GM11168 (cell line): ENCODE measurements around the gene PRSS56.
"Not testable (repeated sequence)": the region's sequence is repeated elsewhere in the genome, so short reads cannot be mapped to it uniquely, and the experiment has no call there.

ENCODE experiments used
- in situ Hi-C: fragments of 300-500 bp; cut with MboI; formaldehyde crosslinking; loops from one replicate; pipeline ENCODE4 v1.12.0; 2022; ENCODE audit warnings: low sequenced_read_pairs; ENCODE audit not compliant: unreplicated experiment

PRSS56 gene

DNA sequence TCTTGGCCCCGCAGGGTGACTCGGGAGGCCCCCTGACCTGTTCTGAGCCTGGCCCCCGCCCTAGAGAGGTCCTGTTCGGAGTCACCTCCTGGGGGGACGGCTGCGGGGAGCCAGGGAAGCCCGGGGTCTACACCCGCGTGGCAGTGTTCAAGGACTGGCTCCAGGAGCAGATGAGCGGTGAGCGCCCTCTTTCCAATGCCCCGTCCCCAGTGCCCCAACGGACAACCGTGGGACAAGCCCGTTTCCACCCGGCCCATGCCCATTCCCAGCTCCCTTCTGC lies 3.2 kb downstream of the PRSS56 start:
- in situ Hi-C loops = no loop called here

DNA sequence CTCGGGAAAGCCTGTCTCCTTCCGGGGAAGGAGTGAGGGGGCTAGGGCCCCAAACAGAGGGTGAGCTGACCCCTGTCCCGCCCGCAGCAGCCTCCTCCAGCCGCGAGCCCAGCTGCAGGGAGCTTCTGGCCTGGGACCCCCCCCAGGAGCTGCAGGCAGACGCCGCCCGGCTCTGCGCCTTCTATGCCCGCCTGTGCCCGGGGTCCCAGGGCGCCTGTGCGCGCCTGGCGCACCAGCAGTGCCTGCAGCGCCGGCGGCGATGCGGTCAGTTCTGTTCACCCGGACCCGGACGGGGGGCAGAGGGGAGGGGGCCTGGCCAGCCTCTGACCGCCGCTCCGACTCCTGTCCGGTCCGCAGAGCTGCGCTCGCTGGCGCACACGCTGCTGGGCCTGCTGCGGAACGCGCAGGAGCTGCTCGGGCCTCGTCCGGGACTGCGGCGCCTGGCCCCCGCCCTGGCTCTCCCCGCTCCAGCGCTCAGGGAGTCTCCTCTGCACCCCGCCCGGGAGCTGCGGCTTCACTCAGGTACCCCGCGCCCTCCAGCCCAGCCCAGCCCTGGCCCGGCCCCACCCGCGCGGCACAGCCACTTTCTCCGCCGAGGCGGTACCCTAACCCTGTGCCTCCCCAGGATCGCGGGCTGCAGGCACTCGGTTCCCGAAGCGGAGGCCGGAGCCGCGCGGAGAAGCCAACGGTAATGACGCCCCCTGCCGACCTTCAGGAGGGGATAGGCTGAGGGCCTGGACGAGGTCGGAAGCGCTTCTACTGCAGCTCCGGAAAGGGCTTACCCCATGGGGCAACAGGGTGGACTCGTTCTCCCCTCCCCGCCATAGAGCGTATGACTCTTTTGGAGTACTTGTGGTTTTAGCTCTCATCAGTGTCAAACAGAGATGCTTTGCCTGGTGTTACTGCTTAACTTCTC lies 3.8 kb downstream of the PRSS56 start:
- in situ Hi-C loops = no loop called here

DNA sequence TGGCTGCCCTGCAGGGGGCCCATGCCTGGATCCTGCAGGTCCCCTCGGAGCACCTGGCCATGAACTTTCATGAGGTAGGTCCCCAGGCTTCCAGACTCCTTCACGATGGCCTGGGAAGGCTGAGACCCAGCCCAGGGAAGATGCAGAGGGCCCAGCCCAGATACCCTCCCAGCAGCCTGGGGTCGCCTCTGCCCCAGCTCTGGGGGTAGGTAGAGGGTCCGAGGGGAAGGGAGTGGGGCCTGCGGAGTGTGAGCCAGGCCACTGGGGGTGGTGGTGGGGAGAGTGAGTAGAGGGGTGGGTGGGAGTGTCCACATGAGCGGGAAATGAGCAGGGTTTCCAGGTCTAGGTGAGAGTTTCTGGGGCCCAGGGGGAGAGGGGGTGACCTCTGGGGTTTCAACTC lies 4.6 kb downstream of the PRSS56 start:
- in situ Hi-C loops = no loop called here

DNA sequence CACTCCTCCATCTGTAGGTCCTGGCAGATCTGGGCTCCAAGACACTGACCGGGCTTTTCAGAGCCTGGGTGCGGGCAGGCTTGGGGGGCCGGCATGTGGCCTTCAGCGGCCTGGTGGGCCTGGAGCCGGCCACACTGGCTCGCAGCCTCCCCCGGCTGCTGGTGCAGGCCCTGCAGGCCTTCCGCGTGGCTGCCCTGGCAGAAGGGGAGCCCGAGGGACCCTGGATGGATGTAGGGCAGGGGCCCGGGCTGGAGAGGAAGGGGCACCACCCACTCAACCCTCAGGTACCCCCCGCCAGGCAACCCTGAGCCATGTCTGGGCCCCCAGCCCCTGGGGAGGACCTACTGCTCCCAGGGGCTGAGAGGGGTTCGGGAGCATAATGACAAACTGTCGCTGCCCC lies 5.0 kb downstream of the PRSS56 start:
- in situ Hi-C loops = no loop called here

DNA sequence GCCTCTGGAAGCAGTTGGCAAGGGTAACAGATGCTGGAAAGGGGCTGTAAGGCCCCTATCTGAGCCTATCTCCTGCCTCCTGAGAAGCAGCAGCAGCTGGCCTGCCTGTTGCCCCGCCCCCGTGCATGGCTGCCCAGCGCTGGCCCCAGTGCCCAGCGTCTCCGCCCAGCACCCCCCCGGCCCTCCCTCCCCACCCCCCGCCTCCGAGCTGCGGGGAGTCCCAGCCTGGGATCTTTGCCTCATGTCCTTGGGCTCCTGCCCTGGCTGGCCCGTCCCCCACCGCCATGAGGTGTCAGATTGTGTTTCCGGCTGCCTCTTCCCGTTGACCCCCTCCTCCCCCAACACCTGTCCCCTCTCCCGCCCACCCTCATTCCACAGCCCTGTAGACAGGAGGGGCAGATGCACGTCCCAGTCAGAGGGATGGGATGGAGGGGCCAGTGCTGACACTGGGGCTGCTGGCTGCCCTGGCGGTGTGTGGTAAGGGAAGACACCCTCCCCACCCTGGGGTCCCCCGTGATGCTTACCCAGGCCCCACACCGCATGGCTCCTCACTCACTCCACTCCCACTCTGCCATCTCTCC lies 5.7 kb downstream of the PRSS56 start, which contains the start of gene CHRND:
Gene CHRND, plus strand, starts transcription at position 370 of the 581 bp plus-strand sequence. Its CDS starts 56 bp downstream, at position 426.
- in situ Hi-C loops = no loop called here

DNA sequence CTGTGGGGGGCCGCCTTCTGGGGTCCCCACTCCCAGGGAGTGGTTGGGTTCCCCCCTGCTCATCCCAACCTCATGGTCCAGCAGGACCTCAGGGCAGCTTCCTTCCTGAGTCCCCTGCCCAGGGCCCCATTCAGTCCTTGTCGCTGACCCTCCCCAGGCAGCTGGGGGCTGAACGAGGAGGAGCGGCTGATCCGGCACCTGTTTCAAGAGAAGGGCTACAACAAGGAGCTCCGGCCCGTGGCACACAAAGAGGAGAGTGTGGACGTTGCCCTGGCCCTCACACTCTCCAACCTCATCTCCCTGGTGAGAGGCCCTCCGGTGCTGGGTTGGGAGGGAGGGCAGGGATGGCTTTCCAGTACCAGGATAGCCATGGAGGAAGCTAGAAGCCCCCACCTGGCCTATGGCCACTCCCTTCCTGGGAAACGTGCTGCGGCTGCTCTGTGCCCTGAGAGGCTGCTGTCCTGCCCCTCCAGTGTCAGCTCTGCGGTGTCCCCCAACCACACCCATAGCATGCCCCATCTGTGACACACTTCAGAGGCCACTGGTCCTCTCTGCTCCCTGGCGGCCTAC lies 6.3 kb downstream of the PRSS56 start:
- in situ Hi-C loops = no loop called here

DNA sequence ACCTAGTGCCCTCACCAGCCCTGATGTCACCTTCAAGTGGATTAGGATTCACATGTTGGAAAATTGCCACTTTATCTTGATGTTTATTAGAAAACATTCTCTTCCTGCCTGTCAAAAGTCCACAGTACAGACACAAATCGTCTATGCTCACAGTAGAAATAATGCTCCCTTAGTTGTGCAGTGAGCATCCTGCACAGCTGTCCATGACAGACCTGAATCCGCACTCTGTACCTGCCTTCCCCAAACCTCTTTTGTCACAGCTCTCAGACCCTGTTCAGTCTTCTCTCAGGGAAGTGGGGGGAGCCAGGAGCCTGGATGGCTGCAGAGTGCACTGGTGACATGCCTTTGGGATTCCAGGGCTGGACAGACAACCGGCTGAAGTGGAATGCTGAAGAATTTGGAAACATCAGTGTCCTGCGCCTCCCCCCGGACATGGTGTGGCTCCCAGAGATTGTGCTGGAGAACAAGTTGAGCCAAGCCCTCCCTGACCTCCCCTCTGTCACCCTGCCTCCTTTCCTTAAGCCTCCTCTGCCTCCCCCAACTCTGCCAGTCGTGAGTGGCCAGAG lies 7.8 kb downstream of the PRSS56 start:
- in situ Hi-C loops = no loop called here

DNA sequence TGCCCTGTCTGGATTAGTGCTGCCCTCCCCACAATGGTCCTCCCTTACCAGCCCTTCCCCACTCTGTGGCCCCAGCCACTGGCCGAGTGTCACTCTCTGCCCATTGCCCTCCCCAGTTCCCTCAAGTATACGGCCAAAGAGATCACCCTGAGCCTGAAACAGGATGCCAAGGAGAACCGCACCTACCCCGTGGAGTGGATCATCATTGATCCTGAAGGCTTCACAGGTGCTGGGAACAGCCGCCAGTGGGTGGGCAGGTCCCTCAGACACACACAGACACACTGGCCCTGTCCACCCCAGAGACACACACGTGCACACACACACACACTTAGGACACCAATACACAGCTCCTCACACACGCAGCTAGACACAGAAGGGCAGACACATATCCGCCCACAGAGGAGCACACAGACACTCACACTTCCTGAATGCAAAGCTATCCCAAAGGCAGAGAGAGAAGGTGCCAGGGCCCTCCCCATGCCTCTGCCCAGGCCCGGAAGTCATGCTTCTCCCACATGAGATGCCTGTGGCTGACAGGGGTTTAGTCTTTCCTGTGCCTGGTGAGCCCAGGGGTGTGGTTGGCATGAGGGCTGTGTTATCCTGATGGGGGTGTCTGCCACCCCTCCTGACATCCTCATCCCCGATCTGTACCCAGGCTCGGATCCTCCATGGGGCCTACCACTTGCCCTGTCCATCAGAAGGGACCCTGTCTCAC lies 8.7 kb downstream of the PRSS56 start:
- in situ Hi-C loops = no loop called here

DNA sequence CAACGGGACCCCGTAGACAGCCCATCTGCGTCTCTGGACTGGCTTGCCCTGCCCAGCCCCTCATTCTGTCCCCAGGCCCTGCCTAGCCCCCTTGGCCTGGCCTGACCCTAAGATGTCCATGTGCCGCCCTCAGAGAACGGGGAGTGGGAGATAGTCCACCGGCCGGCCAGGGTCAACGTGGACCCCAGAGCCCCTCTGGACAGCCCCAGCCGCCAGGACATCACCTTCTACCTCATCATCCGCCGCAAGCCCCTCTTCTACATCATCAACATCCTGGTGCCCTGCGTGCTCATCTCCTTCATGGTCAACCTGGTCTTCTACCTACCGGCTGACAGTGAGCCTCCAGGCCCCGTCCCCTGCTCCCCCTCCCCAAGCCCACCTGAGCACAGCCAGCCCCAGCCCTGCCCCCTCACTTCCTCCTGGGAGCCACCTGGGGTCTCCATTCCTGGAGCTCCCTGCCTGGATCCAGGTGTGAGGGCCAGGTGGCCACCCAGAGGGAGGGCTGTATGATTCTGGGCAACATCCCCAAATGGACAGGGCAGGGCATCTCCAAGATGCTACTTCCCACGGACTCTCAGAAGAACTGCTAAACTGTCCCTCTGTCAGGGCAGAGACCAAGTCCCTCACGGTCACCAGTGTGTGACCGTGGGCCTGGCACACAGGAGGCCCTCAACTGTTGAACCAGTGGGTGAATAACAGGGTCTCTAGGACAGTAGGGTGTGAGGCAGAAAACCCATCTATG lies 9.8 kb downstream of the PRSS56 start:
- in situ Hi-C loops = no loop called here

DNA sequence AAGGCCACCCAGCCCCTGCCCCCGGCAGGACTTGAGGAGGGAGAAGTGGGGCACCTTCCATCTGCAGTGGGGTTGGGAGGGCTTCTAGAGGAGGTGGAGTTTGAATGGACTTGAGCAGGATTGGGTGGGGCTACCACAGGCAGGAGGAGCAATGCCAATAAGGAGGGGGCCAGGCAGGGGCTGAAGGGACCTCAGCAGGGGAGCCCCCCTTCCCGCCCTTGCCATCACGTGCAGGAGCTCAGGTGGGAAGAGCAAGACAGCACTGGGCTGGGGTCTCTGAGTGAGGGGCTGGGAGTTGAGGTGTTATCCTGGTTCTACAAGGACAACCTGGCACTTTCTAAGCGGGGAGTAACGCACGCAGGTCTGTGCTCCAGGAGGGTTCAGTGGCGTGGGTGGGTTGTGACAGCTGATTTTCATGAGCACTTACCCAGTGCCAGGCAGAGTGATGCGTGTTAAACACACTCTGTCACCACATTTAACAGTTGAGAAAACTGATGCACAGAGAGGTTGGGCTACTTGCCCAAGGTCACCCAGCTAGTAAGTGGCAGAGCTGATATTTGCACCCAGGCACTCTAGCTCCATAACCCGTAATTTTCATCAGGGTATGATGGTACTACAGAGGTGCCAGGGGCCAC lies 10.6 kb downstream of the PRSS56 start:
- in situ Hi-C loops = no loop called here

DNA sequence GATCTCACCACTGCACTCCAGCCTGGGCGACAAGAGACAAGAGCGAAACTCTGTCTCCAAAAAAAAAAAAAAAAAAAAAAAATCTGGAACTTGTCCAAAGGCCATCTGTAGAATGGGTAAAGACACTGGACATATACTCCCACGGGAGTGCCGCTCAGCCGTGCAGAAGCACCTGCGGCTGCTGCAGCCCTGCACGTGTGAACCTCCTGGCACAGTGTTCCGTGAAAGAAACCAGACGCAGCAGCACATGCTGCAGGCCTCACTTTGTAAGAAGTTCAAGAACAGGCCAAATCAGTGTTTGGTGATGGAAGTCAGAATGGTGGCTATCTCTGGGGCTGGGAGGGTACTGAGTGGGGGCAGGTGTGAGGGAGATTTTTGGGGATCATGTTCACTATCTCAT lies 12.2 kb downstream of the PRSS56 start:
- in situ Hi-C loops = no loop called here

DNA sequence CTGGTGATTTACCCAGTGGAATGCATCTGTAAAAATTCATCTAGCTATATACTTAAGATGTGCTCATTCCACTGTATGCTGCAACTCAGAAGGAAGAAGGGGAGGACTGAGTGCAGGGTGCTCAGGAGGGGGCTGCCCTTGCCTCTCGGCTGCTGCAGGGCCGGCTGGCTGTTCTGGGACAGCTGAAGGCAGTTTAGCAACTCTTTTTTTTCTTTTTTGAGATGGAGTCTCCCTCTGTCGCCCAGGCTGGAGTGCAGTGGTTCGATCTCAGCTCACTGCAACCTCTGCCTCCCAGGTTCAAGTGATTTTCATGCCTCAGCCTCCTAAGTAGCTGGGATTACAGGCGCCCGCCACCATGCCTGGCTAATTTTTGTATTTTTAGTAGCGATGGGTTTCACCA lies 12.6 kb downstream of the PRSS56 start:
- in situ Hi-C loops = not testable (repeated sequence)

DNA sequence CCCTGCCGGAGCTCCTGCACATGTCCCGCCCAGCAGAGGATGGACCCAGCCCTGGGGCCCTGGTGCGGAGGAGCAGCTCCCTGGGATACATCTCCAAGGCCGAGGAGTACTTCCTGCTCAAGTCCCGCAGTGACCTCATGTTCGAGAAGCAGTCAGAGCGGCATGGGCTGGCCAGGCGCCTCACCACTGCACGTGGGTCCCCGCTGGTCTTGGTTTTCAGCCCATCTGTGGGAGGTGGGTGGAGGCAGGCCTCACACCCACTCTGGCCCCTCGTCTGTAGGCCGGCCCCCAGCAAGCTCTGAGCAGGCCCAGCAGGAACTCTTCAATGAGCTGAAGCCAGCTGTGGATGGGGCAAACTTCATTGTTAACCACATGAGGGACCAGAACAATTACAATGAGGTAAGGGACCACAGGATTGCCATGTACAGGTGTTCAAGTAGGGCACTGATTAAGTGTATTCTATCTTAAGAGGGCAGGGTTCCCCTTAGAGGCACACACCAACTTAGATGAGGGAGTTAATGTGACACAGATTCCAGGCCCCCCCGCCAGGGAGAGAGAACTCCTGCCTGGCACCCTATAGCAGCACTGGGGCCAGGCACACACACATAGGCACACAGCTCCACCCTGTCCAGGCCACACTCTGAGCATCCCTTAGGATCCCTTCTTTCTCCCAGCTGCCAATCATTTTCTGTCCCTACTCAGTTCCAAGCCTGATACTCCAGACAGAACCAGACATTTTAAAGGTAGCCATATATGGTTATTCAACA lies 13.9 kb downstream of the PRSS56 start:
- in situ Hi-C loops = no loop called here

DNA sequence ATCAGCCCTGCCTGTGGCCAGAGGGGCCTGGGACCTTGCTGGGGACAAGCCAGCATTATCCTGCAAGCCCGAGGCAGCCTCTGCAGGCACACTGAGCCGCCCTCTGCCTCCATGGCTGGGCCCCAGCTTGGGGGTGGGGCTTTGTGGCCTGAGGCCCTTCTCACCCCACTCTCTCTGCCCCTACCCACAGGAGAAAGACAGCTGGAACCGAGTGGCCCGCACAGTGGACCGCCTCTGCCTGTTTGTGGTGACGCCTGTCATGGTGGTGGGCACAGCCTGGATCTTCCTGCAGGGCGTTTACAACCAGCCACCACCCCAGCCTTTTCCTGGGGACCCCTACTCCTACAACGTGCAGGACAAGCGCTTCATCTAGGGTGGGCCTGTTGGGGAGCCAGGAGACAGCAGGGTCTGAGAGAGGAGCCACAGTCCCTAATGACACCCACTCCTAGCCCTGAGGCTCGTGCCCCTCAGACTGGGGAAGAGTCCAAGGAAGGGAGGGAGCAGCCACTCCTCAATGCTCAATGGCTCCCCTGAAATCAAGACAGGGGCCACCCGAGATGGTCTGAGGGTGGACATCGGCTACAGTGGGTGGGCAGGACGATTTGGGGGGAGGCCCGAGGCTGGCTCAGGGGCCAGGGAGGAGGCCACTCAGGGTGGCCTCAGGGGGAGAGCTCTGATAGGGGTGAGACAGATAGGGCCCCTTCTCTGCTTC lies 14.9 kb downstream of the PRSS56 start:
- in situ Hi-C loops = no loop called here

DNA sequence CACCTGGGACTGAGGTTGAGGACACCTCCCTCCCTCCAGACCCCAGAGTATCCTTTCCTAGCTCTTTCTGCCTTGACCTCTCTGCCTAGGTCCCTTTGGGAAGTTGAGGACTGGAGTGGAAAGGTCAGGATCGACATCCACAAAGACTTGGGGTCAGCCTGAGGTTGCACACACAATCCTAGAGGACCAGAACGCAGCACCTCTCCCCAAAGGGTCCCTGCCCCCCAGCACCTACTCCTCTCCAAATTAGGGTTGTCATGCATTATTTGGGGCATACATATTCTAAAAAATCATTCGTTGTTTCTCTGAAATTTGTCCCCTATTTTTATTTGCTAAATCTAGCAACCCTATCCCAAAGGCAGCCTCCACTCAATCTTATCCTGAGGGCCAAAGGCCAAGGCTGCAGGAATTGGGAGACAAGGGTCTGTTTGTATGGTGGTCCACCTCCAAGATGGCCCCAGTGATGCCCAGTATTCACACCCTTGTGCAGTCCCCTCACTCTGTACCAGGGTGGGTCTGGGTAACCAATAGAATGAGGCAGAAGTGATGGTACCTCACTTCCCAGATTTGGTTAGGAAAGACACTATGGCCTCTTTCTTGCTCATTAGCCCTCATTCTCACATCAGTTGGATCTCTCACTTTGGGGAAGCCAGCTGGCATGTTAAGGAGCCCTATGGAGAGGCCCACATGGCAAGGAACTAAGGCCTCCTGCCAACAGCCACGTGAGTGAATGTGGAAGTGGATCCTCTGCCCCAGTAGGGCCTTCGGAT lies 15.8 kb downstream of the PRSS56 start:
- in situ Hi-C loops = no loop called here

DNA sequence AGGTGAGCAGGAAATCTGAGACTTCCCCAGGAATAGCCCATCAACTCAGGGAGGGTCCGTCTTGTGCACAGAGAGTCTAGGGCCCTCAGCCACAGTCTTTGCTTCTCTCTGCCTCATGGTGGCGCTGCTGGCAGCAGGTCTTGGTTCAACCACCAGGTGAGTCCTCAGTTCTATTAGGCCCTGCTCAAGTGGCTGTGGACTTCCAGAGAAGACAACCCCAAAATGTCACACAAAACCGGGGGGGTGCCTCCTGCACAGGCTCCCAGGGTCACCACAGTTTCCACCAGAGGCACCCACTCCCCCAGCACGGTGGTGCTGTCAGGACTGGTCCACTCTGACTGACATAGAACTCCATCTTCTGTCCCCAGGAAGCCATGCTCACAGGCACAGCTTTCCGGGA lies 16.9 kb downstream of the PRSS56 start:
- in situ Hi-C loops = no loop called here

DNA sequence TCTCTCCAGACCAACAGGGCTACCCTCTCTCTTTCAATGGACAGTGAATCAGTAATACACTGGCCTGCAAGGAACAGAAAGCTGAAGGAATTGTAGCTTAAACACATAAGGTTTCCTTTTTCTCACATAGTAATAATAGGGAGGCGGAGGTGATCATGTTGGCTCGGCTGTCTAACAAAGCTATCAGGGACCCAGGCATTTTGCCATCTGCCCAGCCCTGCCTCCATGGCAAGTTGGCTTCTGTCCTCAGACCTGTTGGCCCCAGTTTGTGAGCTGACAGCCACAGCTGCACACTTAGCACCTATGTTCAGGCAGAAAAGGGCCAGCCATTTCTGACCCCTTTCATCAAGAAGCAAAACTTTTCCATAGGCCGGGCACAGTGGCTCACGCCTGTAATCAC lies 17.3 kb downstream of the PRSS56 start:
- in situ Hi-C loops = no loop called here

DNA sequence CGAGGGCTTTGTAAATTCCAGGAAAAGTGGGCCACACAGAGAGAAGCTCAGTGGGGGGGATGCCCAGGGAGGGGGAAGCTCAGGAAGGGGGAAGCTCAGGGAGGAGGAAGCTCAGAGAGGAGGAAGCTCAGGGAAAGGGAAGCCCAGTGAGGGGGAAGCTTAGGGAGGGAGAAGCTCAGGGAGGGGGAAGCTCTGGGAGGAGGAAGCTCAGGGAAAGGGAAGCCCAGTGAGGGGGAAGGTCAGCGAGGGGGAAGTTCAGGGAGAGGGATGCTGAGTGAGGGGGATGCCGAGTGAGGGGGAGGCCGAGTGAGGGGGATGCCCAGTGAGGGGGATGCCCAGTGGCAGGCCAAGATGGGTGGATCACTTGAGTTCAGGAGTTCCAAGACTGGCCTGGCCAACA lies 18.5 kb downstream of the PRSS56 start:
- in situ Hi-C loops = no loop called here
